Calu3 (cell line): Measurements from ENCODE around the gene GFPT1. TPM values are rescaled to one million over a fixed set of nuclear protein-coding genes. Genes with fewer than 3 reads are reported as not detected.

Experiments used
- BruUV-seq: library from RNA; stranded (reverse); fragments of 400-500 nt; replicated peaks from 2 replicates; lab custom pipeline; 2021; lab: Mats Ljungman, UMichigan
- CTCF ChIA-PET: fragments of 300-600 bp; sonication (Branson Sonifier 250); formaldehyde crosslinking; loops from one replicate; lab custom pipeline; 2022; ENCODE audit warnings: antibody characterized with exemption; lab: Charles Lee
- DNase-seq: peaks from one replicate; pipeline ENCODE4 v3.0.0; 2022
- H3K27ac Mint-ChIP-seq: one replicate; pipeline ENCODE4 v1.8.0; 2022; ENCODE audit warnings: mixed read lengths; ENCODE audit not compliant: unreplicated experiment
- H3K27me3 Mint-ChIP-seq: one replicate; pipeline ENCODE4 v1.8.0; 2022; ENCODE audit warnings: mixed read lengths; ENCODE audit not compliant: unreplicated experiment
- H3K36me3 Mint-ChIP-seq: one replicate; pipeline ENCODE4 v1.8.0; 2022; ENCODE audit warnings: mild to moderate bottlenecking, moderate library complexity, mixed read lengths; ENCODE audit not compliant: insufficient read depth, unreplicated experiment
- H3K4me1 Mint-ChIP-seq: one replicate; pipeline ENCODE4 v1.8.0; 2022; ENCODE audit warnings: mild to moderate bottlenecking, low read depth, mixed read lengths; ENCODE audit not compliant: unreplicated experiment
- H3K4me3 Mint-ChIP-seq: one replicate; pipeline ENCODE4 v1.8.0; 2022; ENCODE audit warnings: mild to moderate bottlenecking, low read depth, moderate library complexity, mixed read lengths; ENCODE audit not compliant: unreplicated experiment
- H3K9me3 Mint-ChIP-seq: one replicate; pipeline ENCODE4 v1.8.0; 2022; ENCODE audit warnings: low read depth, mixed read lengths; ENCODE audit not compliant: unreplicated experiment
- intact Hi-C: fragments of 100-400 bp; cut with micrococcal nuclease; formaldehyde crosslinking; loops from one replicate; pipeline ENCODE4 v1.10.0; 2022; ENCODE audit not compliant: unreplicated experiment
- total RNA-seq: library from RNA; stranded (reverse); gene quantifications from 2 replicates; pipeline ENCODE4 v1.2.3, GENCODE V29; 2022
- TF ChIP-seq, protein P1 (sequence below): fragments of 200-600 bp; IDR thresholded peaks from one replicate; pipeline ENCODE4 v1.8.0; 2022; ENCODE audit warnings: antibody characterized with exemption; ENCODE audit not compliant: unreplicated experiment

Gene GFPT1
- total RNA-seq, 1 experiment from 2014 or later: 98.0 TPM

GRCh38 chr2:69395866-69396265 is 8.8 kb upstream of the GFPT1 start:
- no peak for DNase-seq
- no TSS peak for BruUV-seq
- TF ChIP-seq, protein P1, sequence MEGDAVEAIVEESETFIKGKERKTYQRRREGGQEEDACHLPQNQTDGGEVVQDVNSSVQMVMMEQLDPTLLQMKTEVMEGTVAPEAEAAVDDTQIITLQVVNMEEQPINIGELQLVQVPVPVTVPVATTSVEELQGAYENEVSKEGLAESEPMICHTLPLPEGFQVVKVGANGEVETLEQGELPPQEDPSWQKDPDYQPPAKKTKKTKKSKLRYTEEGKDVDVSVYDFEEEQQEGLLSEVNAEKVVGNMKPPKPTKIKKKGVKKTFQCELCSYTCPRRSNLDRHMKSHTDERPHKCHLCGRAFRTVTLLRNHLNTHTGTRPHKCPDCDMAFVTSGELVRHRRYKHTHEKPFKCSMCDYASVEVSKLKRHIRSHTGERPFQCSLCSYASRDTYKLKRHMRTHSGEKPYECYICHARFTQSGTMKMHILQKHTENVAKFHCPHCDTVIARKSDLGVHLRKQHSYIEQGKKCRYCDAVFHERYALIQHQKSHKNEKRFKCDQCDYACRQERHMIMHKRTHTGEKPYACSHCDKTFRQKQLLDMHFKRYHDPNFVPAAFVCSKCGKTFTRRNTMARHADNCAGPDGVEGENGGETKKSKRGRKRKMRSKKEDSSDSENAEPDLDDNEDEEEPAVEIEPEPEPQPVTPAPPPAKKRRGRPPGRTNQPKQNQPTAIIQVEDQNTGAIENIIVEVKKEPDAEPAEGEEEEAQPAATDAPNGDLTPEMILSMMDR: no peak
- no peak overlapping the region for H3K4me3 Mint-ChIP-seq
- intact Hi-C loops: no loop called here
- H3K27me3 Mint-ChIP-seq: no peaks in the 10 kb centered on the region
- no peak overlapping the region for H3K27ac Mint-ChIP-seq
- H3K9me3 Mint-ChIP-seq: no peaks in the 10 kb centered on the region
- peaks cover 6% of the 10 kb centered on the region for H3K36me3 Mint-ChIP-seq
- no peaks in the 10 kb centered on the region for H3K4me1 Mint-ChIP-seq
- CTCF ChIA-PET: no interaction called here

DNA sequence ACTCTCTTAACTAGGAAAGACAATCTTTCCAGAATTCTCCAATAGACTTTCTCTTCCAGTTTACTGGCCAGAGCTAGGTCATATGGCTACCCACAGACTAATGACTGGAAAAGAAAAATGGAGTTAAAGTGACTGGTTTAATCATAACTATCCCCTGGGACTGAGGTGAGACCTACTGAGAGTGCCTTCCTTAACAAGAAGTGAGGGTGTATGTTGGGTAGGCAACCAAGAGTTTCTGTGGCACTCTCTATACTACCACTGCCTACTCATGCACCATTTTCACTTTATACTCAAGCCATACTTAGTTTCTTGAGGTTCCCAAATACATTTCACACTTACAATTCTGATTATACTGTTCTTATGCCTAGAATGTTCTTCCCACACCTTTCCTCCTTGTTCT is 6.9 kb upstream of the GFPT1 start:
- BruUV-seq: no TSS peak
- H3K27ac Mint-ChIP-seq: no peak overlapping the region

DNA sequence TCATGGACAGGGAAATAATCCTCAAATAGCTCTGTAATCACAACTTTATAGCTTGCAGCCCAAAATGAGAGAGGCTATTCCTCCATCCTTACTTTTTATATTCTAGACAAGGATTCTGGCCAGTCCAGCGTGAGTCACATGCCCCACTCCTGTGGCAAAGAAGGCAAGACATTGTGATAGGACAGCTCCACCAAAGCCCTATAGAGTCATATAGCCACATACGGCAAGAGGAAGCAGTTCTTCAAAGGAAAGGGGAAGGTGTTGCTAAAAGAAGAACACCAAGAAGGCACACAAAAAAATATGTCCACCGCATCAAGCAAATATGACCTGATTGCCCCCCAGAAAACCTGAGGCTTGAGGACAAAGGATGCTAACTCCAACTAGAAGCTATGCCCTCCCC is 3.4 kb upstream of the GFPT1 start:
- H3K4me3 Mint-ChIP-seq: no peak overlapping the region
- DNase-seq: no peak
- H3K36me3 Mint-ChIP-seq: peaks cover 30% of the 10 kb centered on the region
- intact Hi-C loops: no loop called here
- TF ChIP-seq, protein P1: no peak
- CTCF ChIA-PET: no interaction called here
- H3K9me3 Mint-ChIP-seq: no peaks in the 10 kb centered on the region
- H3K4me1 Mint-ChIP-seq: peaks cover 16% of the 10 kb centered on the region
- H3K27ac Mint-ChIP-seq: no peak overlapping the region
- H3K27me3 Mint-ChIP-seq: no peaks in the 10 kb centered on the region
- BruUV-seq: no TSS peak

More for the DNA sequence above, 6.9 kb upstream of the GFPT1 start:
- TF ChIP-seq, protein P1: no peak
- H3K36me3 Mint-ChIP-seq: no peaks in the 10 kb centered on the region
- CTCF ChIA-PET: interaction anchor here (0.5 kb wide), 1 partner anchor 106 kb away, joined by 4 read pairs; no protein-coding TSS in a partner anchor
- no peaks in the 10 kb centered on the region for H3K27me3 Mint-ChIP-seq
- no peak overlapping the region for H3K4me3 Mint-ChIP-seq
- DNase-seq: no peak
- H3K4me1 Mint-ChIP-seq: no peaks in the 10 kb centered on the region
- intact Hi-C loops: no loop called here
- H3K9me3 Mint-ChIP-seq: no peaks in the 10 kb centered on the region

GRCh38 chr2:69390001-69390400 is 3.0 kb upstream of the GFPT1 start:
- Mint-ChIP-seq H3K27me3 (no peaks in the 10 kb centered on the region), H3K27ac (no peak overlapping the region), H3K4me3 (no peak overlapping the region), H3K4me1 (peaks cover 16% of the 10 kb centered on the region), H3K9me3 (no peaks in the 10 kb centered on the region), H3K36me3 (peaks cover 35% of the 10 kb centered on the region)
- TF ChIP-seq, protein P1: no peak
- DNase-seq: no peak
- CTCF ChIA-PET: no interaction called here
- no TSS peak for BruUV-seq
- intact Hi-C loops: no loop called here
